GM19238 (cell line): ENCODE results near the gene TFR2.

Experiments used
- DNase-seq: peaks from one replicate; pipeline ENCODE4 v3.0.0; 2011; ENCODE audit warnings: low spot score; ENCODE audit not compliant: insufficient read length

The TFR2 gene

DNA sequence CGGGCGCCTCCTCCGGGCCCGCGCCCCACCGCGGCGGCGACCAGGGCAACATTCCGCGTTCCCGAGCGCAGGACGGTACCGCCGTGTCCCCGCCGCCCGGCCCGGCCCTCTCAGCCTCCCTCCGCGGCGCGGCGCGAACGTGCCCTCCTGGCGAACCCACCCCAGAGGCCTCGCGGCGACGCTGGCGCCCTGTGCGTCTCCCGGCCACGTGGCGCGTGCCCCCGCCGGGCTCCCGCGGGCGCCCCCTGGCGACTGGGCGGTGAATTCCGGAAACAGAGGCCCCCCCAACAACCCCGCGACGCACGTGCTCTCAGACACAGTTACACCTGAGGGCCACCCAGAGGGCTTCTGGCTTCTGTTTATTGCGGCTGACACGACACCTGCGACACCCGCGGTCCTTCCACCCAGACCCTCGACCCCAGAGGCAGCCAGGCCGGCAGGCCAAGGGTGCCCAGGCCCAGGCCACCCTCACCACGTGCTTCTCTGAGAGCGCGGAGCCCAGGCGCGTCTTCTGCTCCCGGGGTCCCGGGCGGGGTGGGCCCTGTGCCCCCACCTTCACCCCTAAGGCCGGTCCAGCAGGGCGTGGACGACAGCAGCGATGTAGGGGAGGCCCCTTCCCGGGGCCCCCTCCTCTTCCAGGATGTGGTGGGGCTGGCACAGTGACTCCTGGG, 67.5 kb downstream of the TFR2 start, which contains the start of gene SAP25:
TSS of gene SAP25 (minus strand) at position 210 of the 671 bp plus-strand sequence. CDS start at position 52, 158 bp downstream.
- no peak for DNase-seq

DNA sequence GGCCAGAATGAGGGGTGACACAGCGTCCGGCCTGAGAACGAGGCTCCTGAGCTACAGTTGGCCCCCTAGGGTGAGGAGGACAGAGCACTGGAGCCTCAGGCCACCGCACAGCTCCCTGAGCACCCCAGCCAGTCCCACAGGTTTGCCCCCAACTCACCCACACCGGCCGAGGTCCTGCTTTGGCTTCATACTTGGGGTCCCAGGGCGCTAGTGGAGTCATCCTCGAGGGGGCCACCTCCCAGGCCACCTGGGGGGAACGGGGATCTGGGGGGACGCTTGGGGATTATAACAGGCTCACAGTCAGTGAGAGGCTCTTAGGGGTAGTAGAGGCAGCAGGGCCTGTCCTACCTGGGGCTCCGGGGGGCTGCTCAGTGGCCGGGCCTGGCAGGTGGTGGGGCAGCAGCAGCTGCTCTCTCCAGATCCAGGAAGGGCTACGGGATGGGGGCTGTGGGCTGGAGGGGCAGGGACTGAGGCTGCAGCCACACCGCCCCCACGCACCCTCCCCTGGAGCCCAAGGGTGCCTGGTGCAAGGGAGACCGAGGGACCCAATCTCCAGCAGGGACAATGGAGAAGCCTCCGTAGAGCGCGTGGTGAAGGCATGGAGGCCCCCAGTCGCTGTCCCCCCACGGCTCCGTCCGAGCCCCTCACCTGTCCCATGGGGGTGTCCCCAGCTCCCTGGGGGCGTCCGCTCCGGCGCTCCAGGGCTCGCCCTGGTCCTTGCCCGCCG, 68.2 kb downstream of the TFR2 start:
- DNase-seq = no peak

DNA sequence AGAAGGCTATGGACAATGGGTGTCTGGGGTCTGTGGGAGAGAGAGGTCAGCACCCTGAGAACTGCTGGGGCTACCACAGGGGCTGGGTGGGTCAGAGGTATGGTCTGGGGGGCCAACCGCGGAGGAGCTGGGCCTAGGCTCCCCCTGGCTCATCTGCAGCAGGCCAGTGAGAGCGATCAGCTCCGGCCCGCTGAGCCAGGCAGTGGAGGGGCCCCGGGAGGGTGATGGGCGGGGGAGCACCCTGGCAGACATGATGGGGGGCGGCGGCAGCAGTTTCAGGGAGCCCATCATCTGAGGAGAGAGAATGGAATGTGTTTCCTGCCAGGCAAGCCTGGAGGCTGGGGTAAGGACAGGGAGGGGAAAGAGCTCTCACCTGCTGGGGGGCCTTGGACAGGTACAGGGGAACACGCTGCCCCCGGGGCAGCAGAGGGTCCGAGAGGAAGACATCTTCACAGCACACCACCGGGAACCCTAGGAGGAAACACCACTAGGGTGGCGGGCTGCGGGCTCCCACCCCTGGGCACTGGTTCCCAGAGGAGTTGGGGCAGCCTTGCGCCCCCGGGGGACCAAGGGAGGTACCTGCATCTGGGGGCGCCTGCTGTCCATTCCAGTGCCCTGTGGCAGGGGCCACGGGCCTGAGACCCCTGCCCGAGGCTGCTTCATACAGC, 68.9 kb downstream of the TFR2 start:
- DNase-seq = no peak

DNA sequence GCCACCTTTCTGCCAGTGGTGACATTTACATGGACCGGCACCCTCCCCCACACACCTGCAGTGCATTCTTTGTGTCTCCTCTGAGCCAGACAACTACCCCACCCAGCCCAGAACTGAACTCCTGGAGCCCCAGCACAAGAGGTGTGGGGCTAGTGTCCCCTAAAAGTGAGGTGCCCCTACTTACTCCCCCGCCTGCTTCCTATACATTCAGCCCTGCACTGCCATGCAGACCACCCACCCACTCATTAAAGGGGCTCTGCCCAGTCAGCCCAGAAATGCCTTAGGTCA, 69.6 kb downstream of the TFR2 start:
- DNase-seq = no peak

DNA sequence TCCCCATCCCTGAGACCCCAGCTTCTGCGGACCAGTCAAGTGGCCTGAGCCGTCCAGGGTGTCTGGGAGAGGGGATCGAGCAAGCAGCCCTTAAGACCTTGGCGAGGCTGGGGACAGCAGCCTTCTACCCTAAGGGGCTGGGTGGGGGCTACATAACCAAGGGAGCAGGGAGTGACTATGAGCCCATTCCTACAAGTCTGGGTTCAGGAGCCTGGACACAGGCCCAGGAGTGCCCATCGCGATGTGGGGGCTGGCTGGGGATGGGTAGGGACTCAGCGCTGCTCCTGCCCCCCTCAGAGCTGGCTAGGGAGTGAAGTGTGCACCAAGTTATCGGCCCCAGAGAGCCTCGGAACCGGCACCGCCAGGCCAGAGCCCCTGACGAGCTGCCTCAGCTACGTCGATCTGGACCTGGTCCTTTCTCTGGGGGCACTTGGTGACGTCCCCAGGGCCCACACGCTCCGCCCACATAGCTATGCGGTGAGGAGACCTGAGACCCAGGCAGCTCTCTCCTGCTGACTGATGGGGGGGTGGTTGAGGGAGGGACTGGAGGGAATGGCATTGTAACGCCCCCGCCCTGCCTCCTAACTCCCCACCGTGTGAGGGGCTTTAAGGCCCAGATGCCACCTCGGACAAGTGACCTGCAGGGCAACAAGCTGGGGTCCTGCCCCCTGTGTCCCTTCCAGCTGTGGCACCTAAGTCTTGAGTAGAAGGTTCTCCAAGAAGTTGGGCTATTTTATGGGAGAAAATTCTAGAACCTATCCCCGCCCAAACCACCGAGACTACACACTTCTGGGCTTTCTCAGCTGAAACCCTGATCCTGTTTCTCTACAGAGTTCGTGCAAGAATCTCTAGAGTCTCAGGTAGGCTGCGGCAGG, 70.2 kb downstream of the TFR2 start:
- DNase-seq = no peak
